Stimulated activated CD8-positive, alpha-beta memory T cell treated with anti-CD3 and anti-CD28 coated beads, Interleukin-15, amount 100 ng/mL, for 48 hours (primary cell): ENCODE results near the gene NXN.
"Not testable (repeated sequence)": the region's sequence is repeated elsewhere in the genome, so short reads cannot be mapped to it uniquely, and the experiment has no call there.

Source experiments
- DNase-seq, 2 donors: peaks; one replicate each; pipeline ENCODE4 v3.0.0-alpha.2; 2020; ENCODE audit warnings: low read depth in 2 of 2

The NXN gene

GRCh38 chr17:862582-862981 lies 117.0 kb downstream of the NXN start:
- no peak for DNase-seq

DNA sequence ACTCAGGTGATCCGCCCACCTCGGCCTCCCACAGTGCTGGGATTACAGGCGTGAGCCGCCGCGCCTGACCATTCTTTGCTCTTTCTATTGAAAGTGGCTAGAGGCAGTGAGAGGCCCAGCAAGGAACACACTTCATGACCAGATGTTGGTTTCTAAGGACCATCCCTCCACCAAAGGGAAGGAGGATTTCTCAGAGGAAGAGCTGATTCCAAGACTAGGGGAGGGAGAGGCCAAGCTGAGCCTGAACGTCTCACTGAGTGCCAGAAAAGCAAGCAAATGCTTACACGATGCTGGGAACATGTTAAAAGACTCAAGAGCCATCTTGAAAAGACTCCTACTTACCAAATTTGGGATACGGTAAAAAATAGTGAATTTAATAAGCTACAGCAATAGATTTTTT lies 118.2 kb downstream of the NXN start:
- DNase-seq: no peak

DNA sequence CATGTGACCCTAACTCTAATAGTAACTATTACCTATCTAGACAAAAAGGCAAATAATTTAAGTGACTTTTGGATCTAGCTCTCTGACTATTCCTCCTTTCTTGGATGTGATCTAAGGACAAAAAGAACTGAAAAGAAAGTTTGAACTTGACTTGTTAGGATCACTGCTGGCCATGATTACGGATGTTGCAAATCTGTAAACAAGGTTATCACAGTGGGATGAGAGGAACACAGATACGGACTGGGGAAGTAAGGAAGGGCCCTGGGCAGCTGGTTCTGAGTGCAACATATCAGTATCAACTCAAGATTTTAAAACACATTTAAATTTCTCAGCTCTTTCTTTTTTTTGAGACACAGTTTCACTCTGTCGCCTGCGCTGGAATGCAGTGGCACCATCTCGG lies 118.8 kb downstream of the NXN start:
- no peak for DNase-seq

DNA sequence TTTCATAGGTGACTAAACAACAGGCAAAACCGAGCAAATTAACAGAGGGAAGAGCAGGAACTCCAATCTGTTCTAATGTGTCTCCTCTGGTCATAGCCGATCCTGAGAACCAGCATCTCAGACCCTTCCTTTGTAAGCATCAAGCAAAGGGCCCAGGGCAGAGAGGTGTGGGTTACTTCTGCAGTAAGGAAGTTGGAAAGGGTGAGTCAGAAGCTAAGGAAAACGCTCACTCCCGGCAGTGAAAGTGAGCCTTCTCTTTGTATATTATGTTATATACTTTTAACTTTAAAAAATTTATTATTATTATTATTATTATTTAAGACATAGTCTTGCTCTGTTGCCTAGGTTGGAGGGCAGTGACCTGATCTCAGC lies 119.8 kb downstream of the NXN start:
- DNase-seq: no peak

- no peak for DNase-seq
These were observed 120.3 kb downstream of the NXN start for GRCh38 chr17:859061-859823.

- DNase-seq: no peak
These were observed 123.4 kb downstream of the NXN start for GRCh38 chr17:856149-856548.

- no peak for DNase-seq
These were observed 124.0 kb downstream of the NXN start for GRCh38 chr17:855569-855968.

- not testable (repeated sequence) for DNase-seq
These were observed 126.7 kb downstream of the NXN start for GRCh38 chr17:852850-853249.

GRCh38 chr17:852349-852748 lies 127.2 kb downstream of the NXN start:
- DNase-seq: no peak

GRCh38 chr17:851924-852323 lies 127.7 kb downstream of the NXN start:
- DNase-seq: no peak

- no peak for DNase-seq
These were observed 128.5 kb downstream of the NXN start for GRCh38 chr17:850851-851763.

- no peak for DNase-seq
These were observed 129.3 kb downstream of the NXN start for GRCh38 chr17:850086-850850.

DNA sequence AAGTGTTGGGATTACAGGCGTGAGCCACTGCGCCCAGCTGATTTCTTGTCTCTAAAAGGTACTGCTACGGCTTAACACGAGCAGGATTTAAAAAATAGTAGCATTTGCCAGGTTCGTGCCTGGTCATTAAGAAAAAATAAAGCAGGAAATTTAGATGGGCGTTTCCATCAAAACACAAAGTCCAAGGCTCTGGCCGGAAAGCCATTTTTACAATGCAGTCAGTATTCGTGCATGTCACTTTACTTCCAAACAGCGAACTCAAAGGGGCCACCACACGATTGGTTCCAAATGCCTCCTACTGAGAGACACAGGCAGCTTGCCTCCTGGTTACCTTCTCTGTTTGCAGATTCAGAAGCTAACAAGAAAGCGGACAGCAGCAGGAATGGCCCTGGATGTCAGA lies 131.2 kb downstream of the NXN start:
- DNase-seq: no peak

DNA sequence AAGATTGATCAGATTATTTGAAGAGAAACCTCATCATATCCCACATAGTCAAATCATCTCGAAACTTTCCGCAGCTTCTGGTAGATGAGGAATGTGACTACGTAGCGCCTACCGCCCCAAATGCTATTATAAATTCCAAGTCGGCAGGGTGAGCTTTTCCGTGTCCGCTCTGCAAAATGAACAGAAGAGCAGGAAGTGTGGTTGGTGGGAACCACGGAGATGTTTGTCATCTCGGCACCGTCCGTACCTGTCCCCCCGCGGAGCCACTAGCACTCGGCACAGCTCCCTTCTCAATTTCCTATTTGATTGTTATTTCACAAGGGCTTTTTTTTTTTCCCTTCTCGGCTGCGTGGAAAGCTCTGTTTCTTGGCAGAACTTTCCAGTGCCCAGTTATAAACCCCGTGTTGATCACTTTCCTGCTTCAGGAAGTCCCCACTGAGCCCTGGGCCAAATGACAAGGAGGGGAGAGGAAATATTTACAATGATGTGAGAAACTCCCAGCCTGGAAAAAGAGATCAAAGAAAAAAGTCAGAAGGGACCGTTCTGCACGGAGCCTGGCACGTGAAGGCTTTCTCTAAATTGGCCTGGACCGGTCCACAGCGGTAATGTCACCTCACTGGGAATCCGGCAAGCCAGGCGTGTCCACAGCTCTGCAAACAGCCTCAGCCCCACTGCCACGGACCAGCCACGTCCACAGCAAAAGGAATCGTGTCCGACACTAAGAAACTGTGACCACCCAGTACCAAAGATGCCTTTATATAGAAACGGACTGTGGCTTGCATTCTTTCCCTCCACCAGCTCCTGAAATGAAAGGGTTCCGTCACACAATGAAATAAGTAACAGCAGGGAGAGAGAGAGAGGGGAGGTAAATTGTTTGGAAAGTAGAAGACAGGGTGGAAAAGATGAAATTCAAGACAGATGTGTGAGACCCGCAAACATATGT lies 132.4 kb downstream of the NXN start:
- no peak for DNase-seq

- DNase-seq: no peak
These were observed 138.3 kb downstream of the NXN start for GRCh38 chr17:841313-841712.

DNA sequence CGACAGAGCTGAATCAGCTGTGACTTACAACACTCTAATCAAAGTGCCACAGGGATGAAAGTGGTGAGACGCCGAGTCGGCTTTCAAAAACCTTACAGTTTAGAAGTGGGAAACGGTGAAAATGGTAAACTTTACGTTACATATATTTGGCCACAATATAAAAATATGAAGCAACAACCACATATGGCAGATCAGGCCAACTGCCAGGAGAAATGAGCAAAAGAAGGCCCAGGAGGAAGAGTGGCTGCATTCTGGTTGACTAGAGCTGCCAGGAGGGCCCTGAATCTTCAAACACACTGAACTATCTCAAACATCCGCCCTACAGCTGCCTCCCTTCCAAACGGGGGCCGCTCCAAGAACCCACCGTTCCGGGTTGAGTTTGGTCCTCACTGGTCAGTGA lies 141.1 kb downstream of the NXN start:
- DNase-seq: no peak

- DNase-seq: no peak
These were observed 143.4 kb downstream of the NXN start for GRCh38 chr17:836151-836550.

DNA sequence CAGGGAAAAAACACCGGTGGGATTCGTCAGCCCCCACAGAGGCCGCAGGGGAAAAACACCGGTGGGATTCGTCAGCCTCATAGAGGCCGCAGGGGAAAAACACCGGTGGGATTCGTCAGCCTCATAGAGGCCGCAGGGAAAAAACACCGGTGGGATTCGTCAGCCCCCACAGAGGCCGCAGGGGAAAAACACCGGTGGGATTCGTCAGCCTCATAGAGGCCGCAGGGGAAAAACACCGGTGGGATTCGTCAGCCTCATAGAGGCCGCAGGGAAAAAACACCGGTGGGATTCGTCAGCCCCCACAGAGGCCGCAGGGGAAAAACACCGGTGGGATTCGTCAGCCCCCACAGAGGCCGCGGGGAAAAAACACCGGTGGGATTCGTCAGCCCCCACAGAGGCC lies 143.9 kb downstream of the NXN start:
- not testable (repeated sequence) for DNase-seq

DNA sequence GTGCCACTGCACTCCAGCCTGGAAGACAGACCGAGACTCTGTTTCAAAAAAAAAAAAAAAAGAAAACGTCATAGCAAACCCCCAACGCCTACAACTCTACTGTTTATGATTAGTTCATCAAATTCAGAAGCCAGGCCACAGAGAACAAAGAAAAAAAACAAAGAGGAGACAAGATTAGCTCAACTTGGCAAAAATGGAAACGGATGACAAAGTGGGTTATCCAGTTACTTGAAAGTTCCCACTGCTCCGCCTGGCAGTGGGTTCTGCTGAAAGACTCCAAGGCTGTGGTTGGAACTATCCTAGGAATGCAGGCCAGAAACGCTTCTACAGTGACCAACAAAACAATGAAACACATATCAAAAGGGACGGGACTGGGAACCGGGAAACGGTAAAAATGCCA lies 144.3 kb downstream of the NXN start:
- no peak for DNase-seq

- DNase-seq: no peak
These were observed 145.4 kb downstream of the NXN start for GRCh38 chr17:834136-834535.

DNA sequence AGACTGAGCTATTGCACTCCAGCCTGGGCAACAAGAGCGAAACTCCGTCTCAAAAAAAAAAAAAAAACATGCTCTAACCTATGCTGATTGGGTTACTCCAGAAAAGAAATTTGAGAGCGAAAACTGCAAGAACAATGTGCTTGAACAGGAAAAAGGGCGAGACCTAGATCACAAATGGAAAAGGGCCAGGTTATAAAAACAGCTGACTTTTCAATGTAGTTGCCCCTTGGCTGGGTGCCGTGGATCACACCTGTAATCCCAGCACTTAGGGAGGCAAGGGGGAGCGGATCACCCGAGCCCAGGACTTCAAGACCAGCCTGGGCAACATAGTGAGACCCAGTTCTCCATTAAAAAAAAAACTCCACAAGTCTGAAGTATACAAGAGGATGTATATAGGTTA lies 148.6 kb downstream of the NXN start:
- no peak for DNase-seq
